GM12878 (cell line): ENCODE data around the gene CDKN2AIPNL. TPM values are rescaled to one million over a fixed set of nuclear protein-coding genes. Genes with fewer than 3 reads are reported as not detected.

ENCODE experiments used
- ATAC-seq: fragments of 200-7000 bp; cut with Tn5 transposase; 3 replicates; pipeline ENCODE4 v1.9.1; 2020; ENCODE audit warnings: mild to moderate bottlenecking, moderate library complexity
- BruUV-seq: library from RNA; stranded (reverse); fragments of 400-500 nt; replicated peaks from 2 replicates; lab custom pipeline; 2021; lab: Mats Ljungman, UMichigan
- CTCF ChIA-PET: fragments of 300-600 bp; sonication (Branson Sonifier 250); formaldehyde crosslinking; extraction: SDS; loops from one replicate; lab custom pipeline; 2021; ENCODE audit warnings: inconsistent platforms; lab: Yijun Ruan, JAX
- POLR2A ChIA-PET: fragments of 350-600 bp; formaldehyde crosslinking; extraction: SDS; loops from one replicate; lab custom pipeline; 2021; ENCODE audit warnings: inconsistent platforms; lab: Charles Lee
- RAD21 ChIA-PET: fragments of 300-600 bp; sonication (Branson Sonifier 250); formaldehyde crosslinking; loops from one replicate; lab custom pipeline; 2023; ENCODE audit warnings: antibody characterized with exemption; ENCODE audit not compliant: unreplicated experiment; lab: Charles Lee
- SMC1A ChIA-PET: fragments of 300-600 bp; sonication (Branson Sonifier 250); formaldehyde crosslinking; loops from one replicate; lab custom pipeline; 2023; ENCODE audit not compliant: unreplicated experiment, uncharacterized antibody; lab: Charles Lee
- DNase-seq: peaks from one replicate; pipeline ENCODE4 v3.0.0-alpha.2; 2011; ENCODE audit warnings: low read depth, low spot score
- FAIRE-seq: peaks from 3 replicates; lab custom pipeline; 2011; peaks lifted over from hg19 to GRCh38; lab: Jason Lieb, UNC
- H2AFZ ChIP-seq: 2 replicates; pipeline ENCODE4 v1.6.0; 2011; ENCODE audit warnings: low read depth, low read length, control low read depth; ENCODE audit not compliant: control insufficient read depth
- H3K27ac ChIP-seq: 2 replicates; pipeline ENCODE4 v1.5.1; 2011; ENCODE audit warnings: control low read depth; ENCODE audit not compliant: control insufficient read depth, insufficient read depth
- H3K27me3 ChIP-seq, 2 experiments: replicated peaks in 1 of 2; 2 replicates each; pipeline versions ENCODE4 v1.6.0 to v1.6.1; 2011; ENCODE audit warnings: low read length in 1 of 2; ENCODE audit not compliant: control insufficient read depth in 2 of 2, insufficient read depth in 2 of 2
- H3K36me3 ChIP-seq, 2 experiments: 2 replicates each; pipeline ENCODE4 v1.5.1; 2011; ENCODE audit warnings: low read length in 1 of 2; ENCODE audit not compliant: control insufficient read depth in 2 of 2, insufficient read depth in 2 of 2
- H3K4me1 ChIP-seq: 2 replicates; pipeline ENCODE4 v1.6.1; 2011; ENCODE audit warnings: mild to moderate bottlenecking, low read length, moderate library complexity, mixed read lengths; ENCODE audit not compliant: control insufficient read depth, insufficient read depth
- H3K4me2 ChIP-seq: 2 replicates; pipeline ENCODE4 v1.6.0; 2011; ENCODE audit warnings: control low read depth; ENCODE audit not compliant: control insufficient read depth, insufficient read depth
- H3K4me3 ChIP-seq: fragments of 200-600 bp; sonication (generic); 2 replicates; pipeline ENCODE4 v1.5.1; 2016
- H3K79me2 ChIP-seq: 2 replicates; pipeline ENCODE4 v1.6.0; 2011; ENCODE audit warnings: low read length; ENCODE audit not compliant: control insufficient read depth, insufficient read depth
- H3K9ac ChIP-seq: 2 replicates; pipeline ENCODE4 v1.8.0; 2011; ENCODE audit warnings: low read length, control low read depth, mixed read lengths; ENCODE audit not compliant: control insufficient read depth, insufficient read depth
- H3K9me3 ChIP-seq: replicated peaks from 3 replicates; pipeline ENCODE4 v1.5.1; 2011; ENCODE audit warnings: mild to moderate bottlenecking, low read length; ENCODE audit not compliant: control insufficient read depth, insufficient read depth
- H4K20me1 ChIP-seq: 2 replicates; pipeline ENCODE4 v1.6.0; 2011; ENCODE audit not compliant: control insufficient read depth, insufficient read depth
- BCLAF1 ChIP-seq: fragments of 450-650 bp; IDR thresholded peaks from 2 replicates; pipeline ENCODE4 v1.6.1; 2017; ENCODE audit warnings: antibody characterized with exemption, mild to moderate bottlenecking, moderate library complexity
- BRCA1 ChIP-seq: IDR thresholded peaks from 2 replicates; pipeline ENCODE4 v1.6.1; 2011; ENCODE audit warnings: low read depth, low read length, improper control_type of control experiment
- KDM1A ChIP-seq: fragments of 200-600 bp; sonication (generic); IDR thresholded peaks from 2 replicates; pipeline ENCODE4 v1.6.1; 2016; ENCODE audit warnings: borderline replicate concordance
- NFYB ChIP-seq: IDR thresholded peaks from 2 replicates; pipeline ENCODE4 v1.6.1; 2011; ENCODE audit warnings: low read depth, mild to moderate bottlenecking, low read length, improper control_type of control experiment, moderate library complexity; ENCODE audit not compliant: insufficient read depth
- PBX3 ChIP-seq: IDR thresholded peaks from 2 replicates; pipeline ENCODE4 v1.6.1; 2011; ENCODE audit warnings: mild to moderate bottlenecking, low read depth, low read length, moderate library complexity; ENCODE audit not compliant: insufficient replicate concordance
- POLR2AphosphoS5 ChIP-seq: IDR thresholded peaks from 2 replicates; pipeline ENCODE4 v1.6.1; 2011; ENCODE audit warnings: mild to moderate bottlenecking, low read length, inconsistent platforms
- RAD51 ChIP-seq: fragments of 450-650 bp; IDR thresholded peaks from 2 replicates; pipeline ENCODE4 v1.6.1; 2016; ENCODE audit warnings: moderate library complexity, mild to moderate bottlenecking, inconsistent platforms
- REST ChIP-seq: IDR thresholded peaks from 2 replicates; pipeline ENCODE4 v1.6.1; 2012; ENCODE audit warnings: mild to moderate bottlenecking, low read depth, low read length
- SMAD1 ChIP-seq: fragments of 450-650 bp; IDR thresholded peaks from 2 replicates; pipeline ENCODE4 v1.6.1; 2018; ENCODE audit warnings: mild to moderate bottlenecking, low read depth; ENCODE audit not compliant: partially characterized antibody
- SP1 ChIP-seq: IDR thresholded peaks from one replicate; pipeline ENCODE4 v1.6.1; 2011; ENCODE audit warnings: low read depth, low read length
- SUPT20H ChIP-seq: IDR thresholded peaks from 2 replicates; pipeline ENCODE4 v1.6.1; 2011; ENCODE audit warnings: low read depth, mild to moderate bottlenecking, low read length, moderate library complexity, borderline replicate concordance; ENCODE audit not compliant: control insufficient read depth
- YBX1 ChIP-seq: fragments of 450-650 bp; IDR thresholded peaks from 2 replicates; pipeline ENCODE4 v1.6.1; 2016; ENCODE audit warnings: antibody characterized with exemption
- ZNF207 ChIP-seq: fragments of 450-650 bp; IDR thresholded peaks from 2 replicates; pipeline ENCODE4 v1.6.1; 2014; ENCODE audit warnings: antibody characterized with exemption, mild to moderate bottlenecking, borderline replicate concordance
- ZSCAN29 ChIP-seq: fragments of 450-650 bp; IDR thresholded peaks from 2 replicates; pipeline ENCODE4 v1.6.1; 2017; ENCODE audit warnings: mild to moderate bottlenecking, moderate library complexity
- WGBS: methylation state at CpG from one replicate; pipeline ENCODE4 v1.1.6; 2016; ENCODE audit warnings: low lambda C conversion rate; ENCODE audit not compliant: insufficient replicate concordance, insufficient coverage; ENCODE audit errors: missing lambda C conversion rate; 5-methylcytosine and 5-hydroxymethylcytosine counted together
- in situ Hi-C: fragments of 300-500 bp; cut with MboI; formaldehyde crosslinking; loops from 9 replicates; pipeline ENCODE4 v1.14.3; 2018; ENCODE audit warnings: mixed read lengths
- intact Hi-C: fragments of 100-400 bp; cut with micrococcal nuclease; formaldehyde crosslinking; loops from one replicate; pipeline ENCODE4 v1.14.2; 2022; ENCODE audit not compliant: unreplicated experiment
- polyA plus RNA-seq, 11 experiments: library from polyadenylated mRNA; depleted of rRNA in 4 of 11; unstranded in 6 of 11; stranded (reverse) in 5 of 11; fragments of >200 nt; fragmentation: Nextera tagmentation in 4 of 11; fragmentation: Illumina TruSeq in 1 of 11; extraction: Ambion mirVana in 4 of 11; extraction: Trizol in 1 of 11; gene quantifications; 1 replicate in 1 of 11; 2 replicates in 10 of 11; pipeline versions ENCODE4 v1.2.1 to v1.2.3, GENCODE V29; 2011 to 2016; ENCODE audit warnings: inconsistent platforms in 2 of 11, missing spikeins in 2 of 11, low read depth in 1 of 11
- total RNA-seq, 4 experiments: library from RNA; depleted of rRNA in 3 of 4; stranded (reverse); fragments of >200 nt in 3 of 4; fragmentation: Illumina TruSeq in 1 of 4; extraction: Trizol in 1 of 4; gene quantifications; 2 replicates each; pipeline versions ENCODE4 v1.2.1 to v1.2.3, GENCODE V29; 2013 to 2021
- TF ChIP-seq, protein P1 (sequence below): fragments of 450-650 bp; IDR thresholded peaks from 2 replicates; pipeline ENCODE4 v1.6.1; 2016; ENCODE audit warnings: mild to moderate bottlenecking

CDKN2AIPNL gene
- total and polyA plus RNA-seq, 10 of the 15 experiments (the other 5 are each of a cell fraction or from before 2014, with no cell fraction given), result 23.5 to 72.0 (median 36.6) TPM

DNA sequence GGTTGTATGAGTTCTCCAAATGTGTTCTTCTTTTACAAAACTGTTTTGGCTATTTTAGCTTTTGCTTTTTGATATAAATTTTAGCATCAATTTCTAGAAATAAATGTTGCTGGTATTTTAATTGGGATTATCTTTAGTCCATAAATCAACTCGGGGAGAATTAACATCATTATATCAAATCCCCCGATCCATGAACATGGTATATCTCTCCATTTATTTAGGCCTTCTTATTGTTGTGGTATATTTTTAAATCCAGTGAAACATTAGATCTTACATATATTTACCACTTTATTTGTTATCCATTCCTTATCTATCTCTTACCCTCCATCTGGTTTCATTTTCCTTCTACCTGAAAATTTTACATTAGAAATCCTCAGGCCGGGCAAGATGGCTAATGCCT lies 7.3 kb upstream of the CDKN2AIPNL start:
- Histone ChIP-seq H2AFZ (no peak overlapping the region), H3K9ac (no peak overlapping the region), H3K27ac (no peak overlapping the region), H4K20me1 (no peaks in the 10 kb centered on the region), H3K4me2 (no peak overlapping the region), H3K4me1 (no peaks in the 10 kb centered on the region), H3K27me3 (no peaks in the 10 kb centered on the region), H3K79me2 (no peaks in the 10 kb centered on the region), H3K9me3 (no peaks in the 10 kb centered on the region), H3K36me3 (no peaks in the 10 kb centered on the region), H3K4me3 (no peak overlapping the region)
- ChIA-PET SMC1A (interaction anchor here (1.3 kb wide), 1 partner anchor 9 kb away, joined by 3 read pairs; no protein-coding TSS in a partner anchor), POLR2A (no interaction called here), RAD21 (interaction anchor here (1.2 kb wide), 1 partner anchor 9 kb away, joined by 3 read pairs; no protein-coding TSS in a partner anchor), CTCF (interaction anchor here (0.6 to 0.9 kb wide), 2 partner anchors 9 to 152 kb away, joined by 3 to 4 read pairs; no protein-coding TSS in a partner anchor)
- no peak for FAIRE-seq
- BruUV-seq, result no TSS peak
- WGBS, result 77% methylated on average over 3 of the region's 3 CpGs
- DNase-seq, result no peak
- intact Hi-C loops, result loop anchor here (10.0 kb wide), 1 partner anchor 114 kb away; no protein-coding TSS in a partner anchor
- ATAC-seq, result no peak
- in situ Hi-C loops, result no loop called here
- TF ChIP-seq REST (no peak), ZSCAN29 (no peak), BCLAF1 (no peak), YBX1 (no peak), SMAD1 (no peak), POLR2AphosphoS5 (no peak), PBX3 (no peak), RAD51 (no peak), BRCA1 (no peak), ZNF207 (no peak), SP1 (no peak), NFYB (no peak), SUPT20H (no peak), KDM1A (no peak)
- TF ChIP-seq, protein P1, sequence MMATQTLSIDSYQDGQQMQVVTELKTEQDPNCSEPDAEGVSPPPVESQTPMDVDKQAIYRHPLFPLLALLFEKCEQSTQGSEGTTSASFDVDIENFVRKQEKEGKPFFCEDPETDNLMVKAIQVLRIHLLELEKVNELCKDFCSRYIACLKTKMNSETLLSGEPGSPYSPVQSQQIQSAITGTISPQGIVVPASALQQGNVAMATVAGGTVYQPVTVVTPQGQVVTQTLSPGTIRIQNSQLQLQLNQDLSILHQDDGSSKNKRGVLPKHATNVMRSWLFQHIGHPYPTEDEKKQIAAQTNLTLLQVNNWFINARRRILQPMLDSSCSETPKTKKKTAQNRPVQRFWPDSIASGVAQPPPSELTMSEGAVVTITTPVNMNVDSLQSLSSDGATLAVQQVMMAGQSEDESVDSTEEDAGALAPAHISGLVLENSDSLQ, result no peak
